Transverse colon (tissue), 4 donors: ENCODE results near the gene ALDH1L2.

Experiments used
- EP300 ChIP-seq: sonication (generic); formaldehyde crosslinking; IDR thresholded peaks from one replicate; pipeline ENCODE4 v1.6.1; 2017; ENCODE audit warnings: antibody characterized with exemption, low read depth
- POLR2A ChIP-seq: fragments of 450-650 bp; IDR thresholded peaks from one replicate; pipeline ENCODE4 v1.6.1; 2016; ENCODE audit warnings: antibody characterized with exemption, mild to moderate bottlenecking, moderate library complexity
- POLR2AphosphoS5 ChIP-seq, 3 donors: sonication (generic); formaldehyde crosslinking; IDR thresholded peaks; one replicate each; pipeline ENCODE4 v1.6.1; 2016; ENCODE audit warnings: antibody characterized with exemption in 3 of 3
- TF ChIP-seq, protein P1 (sequence below), 5 experiments: fragments of 200-600 bp in 3 of 5; fragments of 450-650 bp in 2 of 5; sonication (generic) in 3 of 5; IDR thresholded peaks; 1 replicate in 2 of 5; 2 replicates in 3 of 5; pipeline ENCODE4 v1.5.1; 2016 to 2017; ENCODE audit warnings: antibody characterized with exemption in 5 of 5, inconsistent platforms in 3 of 5, mild to moderate bottlenecking in 2 of 5, moderate library complexity in 1 of 5

DNA sequence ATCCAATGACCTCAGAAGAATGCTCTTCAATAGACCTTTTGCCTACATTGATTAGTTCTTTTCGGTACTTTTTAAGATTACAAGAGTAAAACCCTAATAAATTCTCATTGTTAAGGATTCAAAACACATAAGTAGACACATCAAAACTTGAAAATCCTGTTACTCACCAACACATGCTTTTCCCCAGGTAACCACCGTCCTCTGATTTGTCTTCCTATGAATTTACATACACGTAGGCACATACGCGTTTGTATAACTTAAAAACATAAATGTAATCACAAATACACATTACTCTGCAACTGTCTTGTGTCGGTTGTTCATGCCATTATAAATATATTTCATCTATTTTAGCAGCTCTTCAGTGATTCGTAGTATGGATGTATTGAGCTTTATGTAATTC lies 22.4 kb upstream of the ALDH1L2 start:
- TF ChIP-seq, protein P1, sequence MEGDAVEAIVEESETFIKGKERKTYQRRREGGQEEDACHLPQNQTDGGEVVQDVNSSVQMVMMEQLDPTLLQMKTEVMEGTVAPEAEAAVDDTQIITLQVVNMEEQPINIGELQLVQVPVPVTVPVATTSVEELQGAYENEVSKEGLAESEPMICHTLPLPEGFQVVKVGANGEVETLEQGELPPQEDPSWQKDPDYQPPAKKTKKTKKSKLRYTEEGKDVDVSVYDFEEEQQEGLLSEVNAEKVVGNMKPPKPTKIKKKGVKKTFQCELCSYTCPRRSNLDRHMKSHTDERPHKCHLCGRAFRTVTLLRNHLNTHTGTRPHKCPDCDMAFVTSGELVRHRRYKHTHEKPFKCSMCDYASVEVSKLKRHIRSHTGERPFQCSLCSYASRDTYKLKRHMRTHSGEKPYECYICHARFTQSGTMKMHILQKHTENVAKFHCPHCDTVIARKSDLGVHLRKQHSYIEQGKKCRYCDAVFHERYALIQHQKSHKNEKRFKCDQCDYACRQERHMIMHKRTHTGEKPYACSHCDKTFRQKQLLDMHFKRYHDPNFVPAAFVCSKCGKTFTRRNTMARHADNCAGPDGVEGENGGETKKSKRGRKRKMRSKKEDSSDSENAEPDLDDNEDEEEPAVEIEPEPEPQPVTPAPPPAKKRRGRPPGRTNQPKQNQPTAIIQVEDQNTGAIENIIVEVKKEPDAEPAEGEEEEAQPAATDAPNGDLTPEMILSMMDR (IDR thresholded peaks at IDR 0.05) = no peak
- TF ChIP-seq POLR2AphosphoS5 (IDR thresholded peaks at IDR 0.05) (no peak), POLR2A (no peak), EP300 (no peak)
